HG03095 (cell line): ENCODE data around the gene MAGI1.
"Not testable (repeated sequence)": the region's sequence is repeated elsewhere in the genome, so short reads cannot be mapped to it uniquely, and the experiment has no call there.

Experiments
- ATAC-seq: cut with Tn5 transposase; IDR thresholded peaks from one replicate; pipeline ENCODE4 v1.9.1; 2021; ENCODE audit warnings: moderate library complexity; ENCODE audit not compliant: unreplicated experiment

The MAGI1 gene

DNA sequence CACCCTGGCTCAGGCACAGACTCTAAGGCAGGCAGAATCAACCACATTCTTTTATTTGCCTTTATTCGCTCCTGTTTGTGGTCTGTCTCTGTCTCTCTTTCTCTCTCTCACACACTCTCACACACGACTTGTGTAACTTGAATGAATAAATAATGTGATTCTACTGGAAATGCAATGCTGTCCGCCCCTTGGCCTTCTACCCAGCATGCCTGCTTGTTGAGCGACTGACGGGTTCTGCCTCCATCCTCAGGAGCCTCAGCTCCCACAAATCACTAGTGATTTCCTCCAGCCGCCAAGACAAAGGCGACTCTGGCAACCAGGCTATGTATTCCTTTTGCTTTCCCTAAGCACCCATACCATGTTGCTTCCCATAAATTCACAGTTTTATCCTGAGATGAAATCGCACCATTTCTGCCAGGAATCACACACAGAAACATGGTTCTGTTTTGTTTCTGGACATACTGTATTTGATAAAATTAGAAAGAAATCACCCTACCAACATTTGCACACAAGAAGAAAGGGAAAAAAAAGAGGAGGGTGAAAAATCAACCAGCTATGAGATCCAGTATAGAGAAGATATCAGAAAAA, 460.8 kb downstream of the MAGI1 start:
- no peak for ATAC-seq

DNA sequence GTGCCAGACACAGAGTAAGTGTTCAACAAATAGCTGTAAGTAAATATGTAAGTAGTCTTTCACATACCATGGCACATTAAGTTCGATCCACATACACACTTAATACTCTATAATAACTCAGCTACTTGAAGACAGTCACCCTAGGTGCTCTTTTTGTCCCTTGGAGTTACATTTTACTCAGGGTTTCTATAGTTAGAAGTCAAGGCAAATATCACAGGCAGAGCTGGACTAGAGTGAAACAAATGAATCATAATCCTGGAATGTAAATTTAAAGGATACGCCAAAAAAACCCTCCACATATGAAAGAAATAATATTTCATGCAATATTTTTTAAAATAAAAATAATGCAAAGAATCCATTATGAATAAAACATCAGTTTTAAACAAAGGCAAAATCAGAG, 461.8 kb downstream of the MAGI1 start:
- ATAC-seq = no peak

DNA sequence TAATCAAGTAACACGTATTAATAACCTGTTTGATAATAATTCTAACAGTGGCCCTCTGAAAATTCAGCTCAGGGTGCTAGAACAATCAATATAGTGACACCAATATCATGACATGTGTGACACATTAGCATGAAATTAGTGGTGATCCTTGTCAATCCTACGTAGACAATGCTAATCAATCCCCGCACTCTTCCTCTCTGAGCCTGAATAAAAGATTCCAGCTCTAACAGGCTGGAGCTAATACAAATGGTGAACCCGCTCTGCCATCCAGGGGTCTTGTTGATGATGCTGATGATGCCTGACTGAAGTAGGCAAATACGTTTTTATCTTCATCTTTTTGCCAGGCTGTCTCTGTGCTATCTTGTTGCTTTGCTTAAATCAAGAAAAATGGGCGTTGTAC, 462.5 kb downstream of the MAGI1 start:
- ATAC-seq = no peak

DNA sequence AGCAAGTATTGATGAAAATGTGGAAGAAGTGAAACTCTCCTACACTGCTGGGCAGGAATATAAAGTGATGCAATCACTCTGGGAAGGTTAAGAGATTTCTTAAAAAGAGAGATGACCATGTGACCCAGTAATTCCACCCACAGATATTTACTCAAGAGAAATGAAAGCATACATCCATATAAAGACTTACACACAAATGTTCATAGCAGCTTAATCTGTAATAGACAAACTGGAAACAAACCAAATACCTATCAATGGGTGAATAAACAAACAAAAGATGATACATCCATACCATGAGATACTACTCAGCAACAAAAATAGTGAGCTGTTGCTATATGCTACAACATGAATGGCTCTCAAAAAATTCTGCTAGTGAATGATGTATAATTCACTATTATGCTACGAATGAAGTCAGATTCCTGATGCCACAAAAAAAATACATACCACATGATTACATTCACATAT, 463.3 kb downstream of the MAGI1 start:
- ATAC-seq = no peak

DNA sequence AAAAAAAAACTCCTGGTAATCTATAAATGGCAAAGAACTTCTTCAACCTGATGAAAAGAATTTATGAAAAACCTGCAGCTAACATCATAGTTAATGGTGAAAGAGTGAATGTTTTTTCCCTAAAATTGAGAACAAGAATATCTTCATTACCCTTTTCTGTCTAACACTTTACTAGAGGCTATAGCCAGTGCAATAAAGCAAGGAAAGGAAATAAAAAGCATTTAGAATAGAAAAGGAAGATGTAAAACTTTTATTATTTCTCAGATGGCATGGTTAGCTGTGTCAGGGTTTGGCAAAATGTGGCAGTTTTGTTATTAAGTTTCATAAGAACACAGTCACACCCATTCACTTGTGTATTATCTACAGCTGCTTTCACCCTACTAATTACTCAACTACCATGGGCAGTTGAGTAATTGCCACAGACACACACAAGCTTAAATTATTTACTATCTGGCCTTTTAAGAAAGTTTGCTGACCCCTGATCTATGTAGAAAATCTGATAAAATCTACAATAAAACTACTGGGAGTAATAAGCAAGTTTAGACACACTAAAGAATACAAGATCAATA, 465.1 kb downstream of the MAGI1 start:
- ATAC-seq = no peak

DNA sequence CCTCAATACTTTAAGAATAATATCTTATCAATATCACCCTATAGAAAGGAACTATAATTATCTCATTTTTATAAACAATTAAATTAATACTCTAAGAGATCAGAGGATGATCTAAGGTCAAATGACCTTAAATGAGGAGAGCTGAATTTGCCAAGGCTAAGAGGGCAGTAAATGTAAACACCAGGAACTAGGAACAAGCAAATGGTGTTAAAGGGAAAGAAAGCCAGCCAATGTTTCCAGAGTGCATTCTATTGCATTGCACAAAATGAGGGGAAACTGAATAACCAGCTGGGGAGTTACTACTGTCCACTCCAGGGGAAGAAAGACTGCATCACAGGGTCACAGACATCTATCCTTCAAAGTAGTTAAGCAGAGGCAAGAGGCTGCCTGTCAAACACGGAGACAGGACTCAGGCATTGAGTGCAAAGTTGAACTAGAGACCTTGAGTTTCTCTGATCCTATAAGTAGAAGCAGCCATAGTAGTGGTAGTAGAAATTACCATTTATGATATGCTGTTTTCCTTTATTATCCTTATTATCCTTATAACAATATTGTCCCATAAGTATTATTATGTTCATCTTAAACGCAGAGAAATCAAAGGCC, 466.4 kb downstream of the MAGI1 start:
- ATAC-seq = no peak

DNA sequence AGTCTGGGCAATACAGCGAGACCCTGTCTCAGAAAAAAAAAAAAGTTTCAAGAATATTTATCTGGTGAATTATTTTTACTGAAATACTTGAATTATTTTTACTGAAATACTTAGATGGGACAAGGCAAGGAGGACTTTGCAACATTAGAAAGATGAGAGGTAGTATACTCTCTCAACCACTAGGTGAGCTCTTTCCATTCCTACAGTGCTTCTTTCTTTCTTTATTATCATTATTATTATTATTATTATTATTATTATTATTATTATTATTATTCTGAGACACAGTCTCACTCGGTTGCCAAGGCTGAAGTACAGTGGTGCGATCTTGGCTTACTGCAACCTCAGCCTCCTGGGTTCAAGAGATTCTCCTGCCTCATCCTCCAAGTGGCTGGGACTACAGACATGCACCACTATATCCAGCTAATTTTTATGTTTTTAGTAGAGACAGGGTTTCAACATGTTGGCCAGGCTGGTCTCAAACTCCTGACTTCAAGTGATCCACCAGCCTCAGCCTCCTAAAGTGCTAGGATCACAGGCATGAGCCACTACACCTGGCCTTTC, 468.8 kb downstream of the MAGI1 start:
- no peak for ATAC-seq

DNA sequence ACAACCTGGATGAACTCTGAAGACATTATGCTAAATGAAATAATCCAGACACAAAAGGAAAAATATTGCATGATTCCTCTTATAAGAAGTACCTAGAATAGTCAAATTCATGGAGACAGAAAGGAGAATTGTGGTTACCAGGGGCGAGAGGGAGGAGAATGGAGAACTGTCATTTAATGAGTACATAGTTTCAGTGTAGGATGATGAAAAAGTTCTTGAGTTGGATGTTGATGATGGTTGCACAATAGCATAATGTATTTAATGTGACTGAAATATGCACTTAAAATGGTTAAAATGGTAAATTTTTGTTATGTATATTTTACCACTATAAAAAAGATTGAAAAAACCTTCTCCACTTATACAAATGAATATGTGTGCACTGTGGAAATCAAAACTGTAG, 469.6 kb downstream of the MAGI1 start:
- ATAC-seq = no peak

DNA sequence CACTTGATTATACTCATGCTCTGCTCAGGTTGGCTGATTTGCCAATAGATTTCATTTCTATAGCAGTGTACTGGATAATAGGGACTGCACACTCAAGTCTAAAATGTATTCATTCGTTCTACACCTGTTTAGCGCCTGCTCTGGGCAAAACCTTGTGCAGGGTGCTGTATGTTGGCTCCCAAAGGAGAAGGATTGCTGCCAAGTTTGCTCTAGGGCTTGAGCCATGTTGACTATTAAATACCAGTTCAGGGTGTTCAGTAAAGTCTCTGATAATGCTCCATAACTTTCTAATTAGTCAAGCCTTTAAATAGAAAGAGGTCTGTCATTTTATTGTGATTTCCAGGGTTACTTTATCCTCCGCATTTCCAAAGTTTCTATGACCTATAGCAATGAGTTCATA, 470.2 kb downstream of the MAGI1 start:
- ATAC-seq = no peak

DNA sequence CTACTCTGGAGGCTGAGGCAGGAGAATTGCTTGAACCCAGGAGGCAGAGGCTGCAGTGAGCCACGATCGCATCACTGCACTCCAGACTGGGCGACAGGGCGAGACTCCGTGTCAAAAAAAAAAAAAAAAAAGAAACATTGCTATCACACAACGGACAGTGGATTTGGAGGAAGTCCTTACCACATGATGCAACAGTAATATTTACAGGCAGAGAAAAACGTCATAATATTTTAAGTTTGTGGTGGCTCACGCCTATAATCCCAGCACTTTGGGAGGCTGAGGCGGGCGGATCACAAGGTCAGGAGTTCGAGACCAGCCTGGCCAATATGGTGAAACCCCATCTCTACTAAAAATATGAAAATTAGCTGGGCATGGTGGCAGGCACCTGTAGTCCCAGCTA, 473.0 kb downstream of the MAGI1 start:
- ATAC-seq = not testable (repeated sequence)

DNA sequence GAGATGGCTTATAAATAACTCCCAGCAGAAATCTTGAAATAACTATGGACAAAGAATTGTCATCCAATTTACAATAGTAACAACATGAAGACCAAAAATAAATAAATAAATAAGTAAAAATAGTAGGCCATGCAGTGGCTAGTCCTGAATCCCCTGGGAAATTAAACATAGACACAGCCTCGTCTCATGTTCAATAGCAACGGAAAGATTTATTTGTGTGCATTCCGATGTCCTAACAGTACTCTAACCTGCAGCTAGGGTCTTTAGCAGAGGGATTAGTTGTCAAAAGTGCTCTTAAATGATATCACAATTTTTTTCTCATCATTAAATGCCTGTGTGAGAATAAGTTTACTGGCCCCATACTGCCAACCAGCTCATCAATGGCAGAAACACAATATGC, 474.2 kb downstream of the MAGI1 start:
- no peak for ATAC-seq

DNA sequence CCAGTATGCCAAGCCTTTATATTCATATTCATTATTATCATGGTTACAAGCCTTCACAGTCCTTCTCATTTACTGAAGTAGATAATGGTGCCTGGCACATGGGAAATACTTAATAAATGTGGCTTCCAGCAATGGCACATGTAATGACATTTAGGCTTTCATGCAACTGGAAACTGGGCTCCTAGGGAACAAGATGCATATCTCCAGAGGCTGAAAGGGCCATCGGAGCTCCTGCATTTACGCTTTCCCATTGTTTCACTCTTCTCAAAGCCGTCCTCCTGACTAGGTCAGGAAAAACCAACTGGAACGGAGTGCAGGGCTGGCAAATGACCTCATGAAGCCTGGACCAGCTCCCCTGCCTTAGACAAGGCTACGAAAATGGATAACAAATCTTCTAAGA, 474.9 kb downstream of the MAGI1 start:
- ATAC-seq = no peak

DNA sequence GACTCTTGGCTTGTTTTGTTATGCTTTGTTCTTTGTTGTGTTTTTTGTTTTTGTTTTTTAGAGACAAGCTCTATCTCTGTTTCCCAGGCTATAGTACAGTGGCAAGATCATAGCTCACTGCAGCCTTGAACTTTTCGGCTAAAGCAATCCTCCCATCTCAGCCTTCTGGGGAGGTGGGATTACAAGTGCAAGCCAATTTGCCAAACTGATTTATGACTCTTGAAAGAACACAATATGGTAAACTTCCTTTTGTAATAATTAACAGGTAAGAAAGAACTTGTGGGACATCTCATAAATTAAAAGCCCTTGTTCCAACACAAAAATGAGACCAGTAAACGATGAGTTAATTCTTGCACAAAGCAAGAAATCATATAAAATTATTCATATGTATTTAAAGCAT, 476.3 kb downstream of the MAGI1 start:
- ATAC-seq = no peak

DNA sequence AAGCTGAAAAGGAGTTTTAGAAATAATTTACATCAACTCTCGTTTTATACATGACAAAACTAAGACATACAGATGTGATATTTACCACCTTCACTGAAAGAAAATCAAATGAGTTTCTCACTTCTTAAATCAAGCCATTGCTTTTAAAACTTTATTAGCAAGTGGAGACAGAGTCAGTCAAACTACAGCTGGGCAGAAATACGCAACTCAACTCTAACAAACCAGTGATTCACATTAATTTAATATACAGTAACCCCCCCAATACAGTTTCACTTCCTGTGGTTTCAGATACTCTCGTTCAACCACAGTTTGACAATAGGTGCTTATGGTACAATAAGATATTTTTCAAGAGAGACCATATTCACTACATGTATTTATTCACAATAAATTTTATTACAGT, 477.1 kb downstream of the MAGI1 start:
- no peak for ATAC-seq

DNA sequence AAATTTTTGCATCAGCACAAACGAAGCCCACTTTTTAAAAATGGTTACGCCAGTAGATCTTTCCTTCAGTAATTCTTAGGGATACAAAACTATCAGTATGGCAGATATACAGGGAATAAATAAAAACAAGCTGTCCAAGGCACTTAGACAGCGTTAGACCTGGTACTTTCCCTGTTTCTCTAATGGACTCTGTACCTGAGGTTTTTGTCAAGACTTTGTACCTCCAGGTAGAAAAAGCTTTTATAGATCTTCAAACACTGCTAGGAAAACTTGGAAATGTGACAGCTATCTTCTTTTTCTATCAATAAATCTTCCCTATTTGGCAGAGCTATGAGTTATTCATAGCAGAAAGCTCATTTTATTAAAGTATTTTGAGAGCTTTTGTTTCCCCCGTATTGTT, 477.8 kb downstream of the MAGI1 start:
- no peak for ATAC-seq

DNA sequence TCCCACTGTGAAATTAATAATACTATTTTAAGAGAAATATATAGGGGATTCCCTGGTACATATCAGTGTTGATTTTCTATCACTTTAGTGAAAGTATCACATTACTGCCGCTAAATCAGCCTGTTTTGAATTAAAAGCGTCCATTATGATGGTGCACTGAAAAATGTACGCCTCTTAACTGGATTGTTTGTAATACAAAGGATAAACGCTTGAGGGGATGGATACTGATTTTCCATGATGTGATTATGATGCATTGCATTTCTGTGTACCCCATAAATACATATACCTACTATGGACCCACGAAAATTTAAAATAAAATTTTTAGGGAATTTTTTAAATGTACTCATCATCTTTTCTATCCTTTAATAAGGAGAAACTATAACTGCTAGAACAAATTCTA, 478.6 kb downstream of the MAGI1 start:
- no peak for ATAC-seq

DNA sequence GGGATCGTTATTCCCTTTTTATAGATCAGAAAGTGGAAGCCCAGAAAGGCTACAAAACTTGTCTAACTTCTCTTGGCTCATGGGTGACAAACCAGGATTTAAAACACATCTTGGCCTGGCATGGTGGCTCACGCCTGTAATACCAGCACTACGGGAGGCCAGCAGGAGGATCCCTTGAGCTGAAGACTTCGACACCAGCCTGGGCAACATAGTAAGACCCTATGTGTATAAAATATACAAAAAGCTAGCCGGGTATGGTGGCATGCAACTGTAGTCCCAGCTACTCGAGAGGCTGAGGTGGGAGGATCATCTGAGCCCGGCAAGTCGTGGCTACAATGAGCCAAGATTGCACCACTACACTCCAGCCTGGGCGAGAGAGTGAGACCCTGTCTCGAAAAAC, 479.1 kb downstream of the MAGI1 start:
- no peak for ATAC-seq

DNA sequence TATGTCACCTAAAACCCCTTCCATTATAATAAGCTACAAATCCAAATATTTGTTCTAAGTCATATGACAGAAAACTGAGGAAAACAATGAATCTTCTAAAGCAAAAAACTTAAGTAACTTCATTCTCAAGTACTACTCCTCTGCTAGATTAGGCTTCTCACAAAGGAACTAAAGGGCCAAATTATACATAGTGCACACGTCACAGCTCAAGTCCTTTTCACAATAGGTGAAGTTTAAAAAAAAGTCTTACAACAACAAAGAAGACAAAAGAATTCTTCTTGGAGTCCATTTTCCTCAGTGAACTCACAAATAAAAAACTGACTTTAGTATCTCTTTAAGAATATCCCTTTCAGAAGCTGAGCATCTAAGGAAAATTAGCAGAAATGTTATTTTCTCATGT, 479.9 kb downstream of the MAGI1 start:
- ATAC-seq = no peak

DNA sequence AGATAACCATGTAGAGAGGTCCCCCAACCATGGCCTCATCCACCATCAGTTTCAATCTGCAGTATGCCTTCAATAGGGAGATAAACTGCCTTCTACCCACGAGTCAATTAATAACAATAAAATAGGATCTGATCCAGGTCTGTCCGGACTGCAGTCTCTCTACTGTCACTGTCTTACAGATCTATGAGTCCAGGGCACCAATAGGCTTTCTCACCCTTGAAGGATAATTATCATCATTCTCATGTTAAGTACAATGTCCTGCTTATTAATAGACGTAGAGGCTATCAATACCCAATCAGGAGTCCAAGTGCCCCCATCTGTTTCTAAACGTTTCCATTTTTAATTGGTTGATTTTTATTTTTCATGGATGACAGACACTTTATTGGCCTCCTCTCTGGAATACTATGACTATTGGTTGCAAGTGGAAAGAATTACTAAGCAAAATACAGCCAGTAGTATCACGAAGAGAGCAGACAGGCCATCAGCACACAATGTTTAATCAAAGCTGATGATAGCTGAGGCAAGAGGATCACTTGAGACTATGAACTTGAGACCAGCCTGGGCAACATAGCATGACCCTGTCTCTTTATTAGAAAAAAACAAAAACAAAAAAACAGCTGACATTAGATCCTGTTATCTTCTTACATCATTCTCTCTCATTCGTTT, 480.7 kb downstream of the MAGI1 start:
- no peak for ATAC-seq

DNA sequence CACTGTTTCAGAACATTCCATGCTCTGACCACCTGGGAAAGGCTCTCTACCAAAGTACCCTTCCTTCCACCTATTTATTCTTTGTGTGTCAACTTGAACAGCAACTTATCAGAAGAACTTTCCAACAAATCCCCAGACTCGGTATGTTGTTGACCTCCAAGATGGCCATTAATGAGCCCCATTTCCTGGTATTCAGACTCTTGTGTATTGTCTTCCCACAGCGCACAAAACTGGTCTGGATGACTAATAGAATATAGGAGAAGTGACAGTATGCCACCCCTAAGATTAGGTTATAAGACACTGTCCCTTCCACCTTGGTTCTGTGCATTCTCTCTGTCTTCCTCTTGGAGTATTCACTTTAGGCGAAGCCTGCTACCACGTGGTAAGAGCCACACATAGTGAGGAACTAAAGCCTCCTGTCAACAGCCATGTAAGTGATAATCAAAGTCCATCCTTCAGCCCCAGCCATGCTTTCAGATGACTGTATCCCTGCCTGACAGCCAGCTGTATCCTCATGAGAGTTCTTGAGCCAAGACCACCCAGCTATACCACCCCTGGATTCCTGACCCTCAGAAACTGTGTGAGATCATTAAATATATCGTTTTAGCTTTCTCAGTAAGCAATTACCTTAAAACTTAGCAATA, 481.7 kb downstream of the MAGI1 start:
- no peak for ATAC-seq

DNA sequence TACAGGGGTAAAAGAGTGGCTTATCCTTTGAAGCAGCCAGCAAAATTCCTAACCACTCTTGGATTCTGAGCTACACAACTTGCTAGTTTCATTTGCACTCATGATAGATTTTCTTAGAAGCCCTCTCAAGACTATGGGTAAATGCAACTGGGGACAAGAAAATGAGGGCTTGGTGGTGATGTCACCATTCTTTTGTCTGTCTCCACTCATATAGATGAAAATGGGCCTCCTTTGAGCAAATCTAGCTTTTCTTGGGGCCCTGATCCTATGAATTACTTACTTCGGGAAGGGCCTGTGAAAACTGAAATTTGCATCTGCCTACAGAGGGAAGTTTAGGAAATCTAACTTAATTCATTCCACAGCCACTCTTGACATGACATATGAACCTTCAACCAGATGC, 486.3 kb downstream of the MAGI1 start:
- ATAC-seq = no peak

DNA sequence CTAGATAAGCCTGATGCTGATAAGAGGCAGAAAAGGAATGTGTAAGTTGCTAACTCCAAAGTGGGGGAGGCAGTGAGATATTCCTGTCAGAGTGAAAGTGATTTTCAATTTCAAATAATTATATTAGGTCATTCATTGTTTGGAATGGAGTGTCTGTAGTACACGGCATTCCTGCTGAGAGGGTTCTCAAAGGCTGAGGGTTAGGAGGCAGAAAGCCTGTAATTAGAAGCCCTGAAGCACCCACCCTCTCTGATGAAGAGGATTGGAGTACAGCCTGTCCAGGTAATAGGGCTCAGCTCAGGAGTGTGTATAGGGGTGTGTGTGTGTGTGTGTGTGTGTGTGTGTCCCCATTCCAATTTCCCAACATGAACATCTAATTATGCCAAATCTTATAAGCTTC, 486.8 kb downstream of the MAGI1 start:
- no peak for ATAC-seq
